HCT116 (cell line): Measurements from ENCODE around the gene LRFN3. TPM values are rescaled to one million over a fixed set of nuclear protein-coding genes. Genes with fewer than 3 reads are reported as not detected.

ENCODE experiments used
- ATAC-seq: fragments of 200-7000 bp; cut with Tn5 transposase; 2 replicates; pipeline ENCODE4 v1.9.1; 2020; ENCODE audit warnings: mild to moderate bottlenecking, moderate library complexity
- BruUV-seq: library from RNA; stranded (reverse); fragments of 400-500 nt; replicated peaks from 2 replicates; lab custom pipeline; 2021; lab: Mats Ljungman, UMichigan
- CTCF ChIA-PET: fragments of 300-600 bp; sonication (Branson Sonifier 250); formaldehyde crosslinking; loops from one replicate; lab custom pipeline; 2021; ENCODE audit warnings: antibody characterized with exemption; lab: Charles Lee
- POLR2A ChIA-PET: fragments of 300-600, 350-600 bp; sonication (Branson Sonifier 250); formaldehyde crosslinking; loops from one replicate; lab custom pipeline; 2021; ENCODE audit warnings: antibody characterized with exemption; lab: Charles Lee
- RAD21 ChIA-PET, 2 experiments: fragments of 300-600 bp; sonication (Branson Sonifier 250); formaldehyde crosslinking; loops; one replicate each; lab custom pipeline; 2023; ENCODE audit warnings: low total read pairs in 2 of 2; ENCODE audit not compliant: uncharacterized antibody in 2 of 2, unreplicated experiment in 2 of 2, low non-redundant PET in 1 of 2; lab: Charles Lee
- DNase-seq: peaks from one replicate; pipeline ENCODE4 v3.0.0-alpha.2; 2010; ENCODE audit warnings: low read depth, low spot score
- H2AFZ ChIP-seq: fragments of 200-600 bp; shearing (Covaris generic), sonication (generic); 2 replicates; pipeline ENCODE4 v1.6.1; 2017; ENCODE audit warnings: low read depth, mixed run types, mixed read lengths, antibody characterized with exemption, low read length; ENCODE audit not compliant: poor library complexity, severe bottlenecking
- H3K27ac ChIP-seq: 2 replicates; pipeline ENCODE4 v1.5.1; 2012; ENCODE audit warnings: low read depth, low read length
- H3K27me3 ChIP-seq: fragments of 200-600 bp; sonication (generic); 2 replicates; pipeline ENCODE4 v1.6.1; 2016; ENCODE audit warnings: mixed run types, low read length, mixed read lengths; ENCODE audit not compliant: insufficient read depth
- H3K36me3 ChIP-seq, 2 experiments: fragments of 200-500 bp in 1 of 2; fragments of 200-600 bp in 1 of 2; sonication (Bioruptor generic) in 1 of 2; sonication (generic) in 1 of 2; 2 replicates each; pipeline versions ENCODE4 v1.5.1 to v1.6.1; 2014 to 2016; ENCODE audit warnings: low read length in 2 of 2, inconsistent platforms in 1 of 2, mixed read lengths in 1 of 2, mixed run types in 1 of 2; ENCODE audit not compliant: insufficient read depth in 2 of 2, control insufficient read depth in 1 of 2
- H3K4me1 ChIP-seq, 2 experiments: fragments of 200-600 bp in 1 of 2; sonication (generic) in 1 of 2; 2 replicates each; pipeline versions ENCODE4 v1.5.1 to v1.6.1; 2012 to 2017; ENCODE audit warnings: low read length in 2 of 2, inconsistent platforms in 1 of 2, mild to moderate bottlenecking in 1 of 2, mixed read lengths in 1 of 2, mixed run types in 1 of 2, moderate library complexity in 1 of 2; ENCODE audit not compliant: insufficient read depth in 2 of 2, control insufficient read depth in 1 of 2
- H3K4me2 ChIP-seq: fragments of 200-600 bp; sonication (generic); 2 replicates; pipeline ENCODE4 v1.6.1; 2017; ENCODE audit warnings: mixed run types, low read length, mixed read lengths
- H3K4me3 ChIP-seq, 2 experiments: fragments of 200-600 bp in 1 of 2; sonication (generic) in 1 of 2; replicated peaks in 1 of 2; 2 replicates each; pipeline ENCODE4 v1.5.1; 2011 to 2016; ENCODE audit warnings: low read length in 2 of 2, control low read depth in 1 of 2, low read depth in 1 of 2, mild to moderate bottlenecking in 1 of 2, mixed read lengths in 1 of 2, mixed run types in 1 of 2
- H3K79me2 ChIP-seq: fragments of 200-600 bp; sonication (generic); 2 replicates; pipeline ENCODE4 v1.6.1; 2017; ENCODE audit warnings: mild to moderate bottlenecking, mixed run types, low read length, moderate library complexity, mixed read lengths; ENCODE audit not compliant: insufficient read depth
- H3K9ac ChIP-seq: fragments of 200-600 bp; sonication (generic); 2 replicates; pipeline ENCODE4 v1.6.1; 2016; ENCODE audit warnings: low read length, mixed read lengths
- H3K9me2 ChIP-seq: fragments of 200-600 bp; sonication (generic), shearing (Covaris generic); 2 replicates; pipeline ENCODE4 v1.6.1; 2017; ENCODE audit warnings: mixed run types, mild to moderate bottlenecking, moderate library complexity; ENCODE audit not compliant: insufficient read depth
- H3K9me3 ChIP-seq, 2 experiments: fragments of 200-500 bp in 1 of 2; fragments of 200-600 bp in 1 of 2; sonication (Bioruptor generic) in 1 of 2; sonication (generic) in 1 of 2; 2 replicates each; pipeline ENCODE4 v1.6.1; 2014 to 2017; ENCODE audit warnings: low read length in 2 of 2, mixed read lengths in 2 of 2, inconsistent platforms in 1 of 2, low read depth in 1 of 2, mild to moderate bottlenecking in 1 of 2, mixed run types in 1 of 2, moderate library complexity in 1 of 2; ENCODE audit not compliant: control insufficient read depth in 1 of 2, insufficient read depth in 1 of 2
- H4K20me1 ChIP-seq: fragments of 200-600 bp; sonication (generic), shearing (Covaris generic); 2 replicates; pipeline ENCODE4 v1.6.1; 2017; ENCODE audit warnings: mixed run types, mild to moderate bottlenecking, moderate library complexity; ENCODE audit not compliant: insufficient read depth
- CBX3 ChIP-seq: IDR thresholded peaks from 2 replicates; pipeline ENCODE4 v1.6.1; 2012; ENCODE audit warnings: low read depth
- EZH2 ChIP-seq: fragments of 200-600 bp; sonication (generic); IDR thresholded peaks from 2 replicates; pipeline ENCODE4 v1.6.1; 2017; ENCODE audit warnings: antibody characterized with exemption, mixed run types
- RAD21 ChIP-seq: IDR thresholded peaks from 2 replicates; pipeline ENCODE4 v1.6.1; 2012; ENCODE audit warnings: low read depth, mild to moderate bottlenecking
- SRF ChIP-seq: IDR thresholded peaks from 2 replicates; pipeline ENCODE4 v1.6.1; 2012; ENCODE audit warnings: low read depth
- ZFX ChIP-seq: fragments of 450-650 bp; IDR thresholded peaks from 2 replicates; pipeline ENCODE4 v1.6.1; 2017
- ZNF274 ChIP-seq: fragments of 200-500 bp; sonication (Bioruptor generic); IDR thresholded peaks from 2 replicates; pipeline ENCODE4 v1.6.1; 2014; ENCODE audit warnings: mild to moderate bottlenecking, low read depth, low read length, inconsistent platforms
- intact Hi-C: fragments of 100-400 bp; cut with micrococcal nuclease; formaldehyde crosslinking; loops from 2 replicates; pipeline ENCODE4 v1.10.0; 2022
- total RNA-seq: library from RNA; stranded (reverse); gene quantifications from one replicate; pipeline ENCODE4 v1.2.1, GENCODE V29; 2021; ENCODE audit not compliant: unreplicated experiment
- TF ChIP-seq, protein P1 (sequence below): IDR thresholded peaks from 2 replicates; pipeline ENCODE4 v1.6.1; 2011; ENCODE audit warnings: mild to moderate bottlenecking, low read length, moderate library complexity; ENCODE audit not compliant: insufficient replicate concordance; ENCODE audit errors: extremely low read depth
- TF ChIP-seq, protein P2 (sequence below): IDR thresholded peaks from 2 replicates; pipeline ENCODE4 v1.6.1; 2012; ENCODE audit warnings: low read depth
- TF ChIP-seq, protein P3 (sequence below), 3 experiments: fragments of 200-600 bp in 1 of 3; sonication (generic) in 1 of 3; IDR thresholded peaks in 2 of 3; conservative IDR thresholded peaks in 1 of 3; 2 replicates each; pipeline ENCODE4 v1.5.1; 2012 to 2017; ENCODE audit warnings: low read depth in 2 of 3, low read length in 2 of 3, antibody characterized with exemption in 1 of 3, borderline replicate concordance in 1 of 3, control low read depth in 1 of 3, mild to moderate bottlenecking in 1 of 3, mixed read lengths in 1 of 3, mixed run types in 1 of 3, moderate library complexity in 1 of 3; ENCODE audit not compliant: insufficient read depth in 1 of 3

Gene LRFN3
- total RNA-seq, 1 experiment from 2014 or later = 18.8 TPM

DNA sequence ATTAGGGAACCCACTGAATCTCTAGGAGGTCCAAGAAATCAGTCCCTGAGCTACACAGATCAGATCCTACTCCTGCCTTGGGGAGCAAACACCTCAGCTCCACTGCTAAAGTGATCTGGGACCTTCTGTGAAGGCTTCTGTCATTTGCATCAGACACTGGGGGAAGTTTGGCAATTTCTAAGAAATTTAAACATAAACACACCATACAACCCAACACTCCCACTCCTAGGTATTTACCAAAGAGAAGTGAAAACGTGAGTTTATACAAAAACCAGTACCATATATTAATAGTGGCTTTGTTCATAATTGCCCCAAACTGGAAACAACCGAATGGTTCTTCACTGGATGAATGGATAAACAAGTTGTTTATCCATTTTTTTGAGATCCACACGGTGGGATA is 20.7 kb upstream of the LRFN3 start (continued):
- TF ChIP-seq, protein P1, sequence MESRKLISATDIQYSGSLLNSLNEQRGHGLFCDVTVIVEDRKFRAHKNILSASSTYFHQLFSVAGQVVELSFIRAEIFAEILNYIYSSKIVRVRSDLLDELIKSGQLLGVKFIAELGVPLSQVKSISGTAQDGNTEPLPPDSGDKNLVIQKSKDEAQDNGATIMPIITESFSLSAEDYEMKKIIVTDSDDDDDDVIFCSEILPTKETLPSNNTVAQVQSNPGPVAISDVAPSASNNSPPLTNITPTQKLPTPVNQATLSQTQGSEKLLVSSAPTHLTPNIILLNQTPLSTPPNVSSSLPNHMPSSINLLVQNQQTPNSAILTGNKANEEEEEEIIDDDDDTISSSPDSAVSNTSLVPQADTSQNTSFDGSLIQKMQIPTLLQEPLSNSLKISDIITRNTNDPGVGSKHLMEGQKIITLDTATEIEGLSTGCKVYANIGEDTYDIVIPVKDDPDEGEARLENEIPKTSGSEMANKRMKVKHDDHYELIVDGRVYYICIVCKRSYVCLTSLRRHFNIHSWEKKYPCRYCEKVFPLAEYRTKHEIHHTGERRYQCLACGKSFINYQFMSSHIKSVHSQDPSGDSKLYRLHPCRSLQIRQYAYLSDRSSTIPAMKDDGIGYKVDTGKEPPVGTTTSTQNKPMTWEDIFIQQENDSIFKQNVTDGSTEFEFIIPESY = no peak
- no peak for TF ChIP-seq EZH2
- no peak for TF ChIP-seq CBX3
- no peak for TF ChIP-seq ZFX
- TF ChIP-seq, protein P2, sequence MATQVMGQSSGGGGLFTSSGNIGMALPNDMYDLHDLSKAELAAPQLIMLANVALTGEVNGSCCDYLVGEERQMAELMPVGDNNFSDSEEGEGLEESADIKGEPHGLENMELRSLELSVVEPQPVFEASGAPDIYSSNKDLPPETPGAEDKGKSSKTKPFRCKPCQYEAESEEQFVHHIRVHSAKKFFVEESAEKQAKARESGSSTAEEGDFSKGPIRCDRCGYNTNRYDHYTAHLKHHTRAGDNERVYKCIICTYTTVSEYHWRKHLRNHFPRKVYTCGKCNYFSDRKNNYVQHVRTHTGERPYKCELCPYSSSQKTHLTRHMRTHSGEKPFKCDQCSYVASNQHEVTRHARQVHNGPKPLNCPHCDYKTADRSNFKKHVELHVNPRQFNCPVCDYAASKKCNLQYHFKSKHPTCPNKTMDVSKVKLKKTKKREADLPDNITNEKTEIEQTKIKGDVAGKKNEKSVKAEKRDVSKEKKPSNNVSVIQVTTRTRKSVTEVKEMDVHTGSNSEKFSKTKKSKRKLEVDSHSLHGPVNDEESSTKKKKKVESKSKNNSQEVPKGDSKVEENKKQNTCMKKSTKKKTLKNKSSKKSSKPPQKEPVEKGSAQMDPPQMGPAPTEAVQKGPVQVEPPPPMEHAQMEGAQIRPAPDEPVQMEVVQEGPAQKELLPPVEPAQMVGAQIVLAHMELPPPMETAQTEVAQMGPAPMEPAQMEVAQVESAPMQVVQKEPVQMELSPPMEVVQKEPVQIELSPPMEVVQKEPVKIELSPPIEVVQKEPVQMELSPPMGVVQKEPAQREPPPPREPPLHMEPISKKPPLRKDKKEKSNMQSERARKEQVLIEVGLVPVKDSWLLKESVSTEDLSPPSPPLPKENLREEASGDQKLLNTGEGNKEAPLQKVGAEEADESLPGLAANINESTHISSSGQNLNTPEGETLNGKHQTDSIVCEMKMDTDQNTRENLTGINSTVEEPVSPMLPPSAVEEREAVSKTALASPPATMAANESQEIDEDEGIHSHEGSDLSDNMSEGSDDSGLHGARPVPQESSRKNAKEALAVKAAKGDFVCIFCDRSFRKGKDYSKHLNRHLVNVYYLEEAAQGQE = no peak
- TF ChIP-seq, all 23 proteins: peak for 0

DNA sequence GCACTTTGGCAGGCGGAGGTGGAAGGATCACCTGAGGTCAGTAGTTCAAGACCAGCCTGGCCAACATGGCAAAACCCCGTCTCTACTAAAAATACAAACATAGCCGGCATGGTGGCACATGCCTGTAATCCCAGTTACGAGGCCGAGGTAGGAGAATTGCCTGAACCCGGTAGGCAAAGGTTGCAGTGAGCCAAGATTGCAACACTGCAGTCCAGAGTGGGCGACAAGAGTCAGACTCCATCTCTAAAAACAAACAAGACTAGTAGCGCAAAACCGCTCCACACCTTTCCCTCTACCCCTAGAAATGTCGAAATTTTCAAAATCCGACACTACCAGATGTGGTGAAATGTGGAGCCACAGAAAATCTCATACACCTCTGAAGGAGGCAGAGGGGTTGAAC is 16.9 kb upstream of the LRFN3 start:
- Histone ChIP-seq H3K9me3 (no peaks in the 10 kb centered on the region), H3K4me1 (no peaks in the 10 kb centered on the region), H4K20me1 (no peaks in the 10 kb centered on the region), H3K27ac (no peak overlapping the region), H3K36me3 (no peaks in the 10 kb centered on the region), H3K27me3 (no peaks in the 10 kb centered on the region), H3K9me2 (no peaks in the 10 kb centered on the region), H3K4me3 (no peak overlapping the region), H3K9ac (no peak overlapping the region), H3K4me2 (no peak overlapping the region), H2AFZ (no peak overlapping the region), H3K79me2 (no peaks in the 10 kb centered on the region)
- intact Hi-C loops = no loop called here
- TF ChIP-seq, protein P3, sequence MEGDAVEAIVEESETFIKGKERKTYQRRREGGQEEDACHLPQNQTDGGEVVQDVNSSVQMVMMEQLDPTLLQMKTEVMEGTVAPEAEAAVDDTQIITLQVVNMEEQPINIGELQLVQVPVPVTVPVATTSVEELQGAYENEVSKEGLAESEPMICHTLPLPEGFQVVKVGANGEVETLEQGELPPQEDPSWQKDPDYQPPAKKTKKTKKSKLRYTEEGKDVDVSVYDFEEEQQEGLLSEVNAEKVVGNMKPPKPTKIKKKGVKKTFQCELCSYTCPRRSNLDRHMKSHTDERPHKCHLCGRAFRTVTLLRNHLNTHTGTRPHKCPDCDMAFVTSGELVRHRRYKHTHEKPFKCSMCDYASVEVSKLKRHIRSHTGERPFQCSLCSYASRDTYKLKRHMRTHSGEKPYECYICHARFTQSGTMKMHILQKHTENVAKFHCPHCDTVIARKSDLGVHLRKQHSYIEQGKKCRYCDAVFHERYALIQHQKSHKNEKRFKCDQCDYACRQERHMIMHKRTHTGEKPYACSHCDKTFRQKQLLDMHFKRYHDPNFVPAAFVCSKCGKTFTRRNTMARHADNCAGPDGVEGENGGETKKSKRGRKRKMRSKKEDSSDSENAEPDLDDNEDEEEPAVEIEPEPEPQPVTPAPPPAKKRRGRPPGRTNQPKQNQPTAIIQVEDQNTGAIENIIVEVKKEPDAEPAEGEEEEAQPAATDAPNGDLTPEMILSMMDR (IDR thresholded peaks at IDR 0.05 in 2 of 3, conservative IDR thresholded peaks at IDR 0.05 in 1 of 3; ENCODE audit: borderline replicate concordance in 1 of 3, insufficient read depth in 1 of 3, low read depth in 2 of 3, low read length in 2 of 3) = no peak
- TF ChIP-seq ZNF274 = no peak
- TF ChIP-seq RAD21 = no peak
- no peak for TF ChIP-seq SRF
- BruUV-seq = no TSS peak
- ChIA-PET RAD21 (no interaction called here), CTCF (no interaction called here), POLR2A (no interaction called here)
- DNase-seq = no peak
- ATAC-seq = no peak
